Esophagus squamous epithelium (tissue), 4 donors: ENCODE measurements around the gene NOD1.

Experiments used
- POLR2A ChIP-seq, 4 donors: fragments of 450-650 bp; IDR thresholded peaks; one replicate each; pipeline ENCODE4 v1.6.1; 2017; ENCODE audit warnings: antibody characterized with exemption in 4 of 4, mild to moderate bottlenecking in 4 of 4, moderate library complexity in 3 of 4
- TF ChIP-seq, protein P1 (sequence below), 6 experiments: fragments of 450-650 bp in 4 of 6; fragments of 200-600 bp in 2 of 6; sonication (generic) in 2 of 6; IDR thresholded peaks; one replicate each; pipeline ENCODE4 v1.5.1; 2016 to 2019; ENCODE audit warnings: antibody characterized with exemption in 6 of 6, mild to moderate bottlenecking in 4 of 6, moderate library complexity in 4 of 6

DNA sequence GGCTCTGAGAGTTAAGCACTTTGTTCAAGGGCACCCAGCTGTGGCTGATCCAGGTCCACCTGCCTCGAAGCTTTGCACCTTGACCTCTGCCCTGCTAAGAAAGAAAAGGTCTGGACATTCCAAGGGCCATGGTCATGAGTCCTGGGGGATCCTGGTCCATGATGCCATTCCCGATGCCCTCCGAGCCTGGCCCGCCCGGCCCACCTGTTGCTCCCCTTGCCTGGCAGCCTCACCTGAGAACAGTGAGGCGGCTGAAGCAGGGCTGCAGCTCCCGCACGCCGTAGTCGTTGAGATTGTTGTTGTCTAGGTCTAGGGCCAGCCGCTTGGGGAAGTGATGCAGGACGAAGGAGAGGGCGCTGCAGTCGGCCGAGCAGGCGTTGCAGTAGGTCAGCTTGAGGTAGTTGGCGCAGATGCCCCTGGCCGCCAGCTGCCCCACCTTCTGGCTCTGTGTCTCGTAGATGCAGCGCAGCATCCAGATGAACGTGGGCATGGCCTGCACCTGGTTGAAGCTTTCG lies 27.5 kb downstream of the NOD1 start:
- TF ChIP-seq, protein P1, sequence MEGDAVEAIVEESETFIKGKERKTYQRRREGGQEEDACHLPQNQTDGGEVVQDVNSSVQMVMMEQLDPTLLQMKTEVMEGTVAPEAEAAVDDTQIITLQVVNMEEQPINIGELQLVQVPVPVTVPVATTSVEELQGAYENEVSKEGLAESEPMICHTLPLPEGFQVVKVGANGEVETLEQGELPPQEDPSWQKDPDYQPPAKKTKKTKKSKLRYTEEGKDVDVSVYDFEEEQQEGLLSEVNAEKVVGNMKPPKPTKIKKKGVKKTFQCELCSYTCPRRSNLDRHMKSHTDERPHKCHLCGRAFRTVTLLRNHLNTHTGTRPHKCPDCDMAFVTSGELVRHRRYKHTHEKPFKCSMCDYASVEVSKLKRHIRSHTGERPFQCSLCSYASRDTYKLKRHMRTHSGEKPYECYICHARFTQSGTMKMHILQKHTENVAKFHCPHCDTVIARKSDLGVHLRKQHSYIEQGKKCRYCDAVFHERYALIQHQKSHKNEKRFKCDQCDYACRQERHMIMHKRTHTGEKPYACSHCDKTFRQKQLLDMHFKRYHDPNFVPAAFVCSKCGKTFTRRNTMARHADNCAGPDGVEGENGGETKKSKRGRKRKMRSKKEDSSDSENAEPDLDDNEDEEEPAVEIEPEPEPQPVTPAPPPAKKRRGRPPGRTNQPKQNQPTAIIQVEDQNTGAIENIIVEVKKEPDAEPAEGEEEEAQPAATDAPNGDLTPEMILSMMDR (IDR thresholded peaks at IDR 0.05): no peak
- TF ChIP-seq POLR2A (IDR thresholded peaks at IDR 0.05): no peak
